ENCODE measurements around the gene TMEM129.

Gene TMEM129

DNA sequence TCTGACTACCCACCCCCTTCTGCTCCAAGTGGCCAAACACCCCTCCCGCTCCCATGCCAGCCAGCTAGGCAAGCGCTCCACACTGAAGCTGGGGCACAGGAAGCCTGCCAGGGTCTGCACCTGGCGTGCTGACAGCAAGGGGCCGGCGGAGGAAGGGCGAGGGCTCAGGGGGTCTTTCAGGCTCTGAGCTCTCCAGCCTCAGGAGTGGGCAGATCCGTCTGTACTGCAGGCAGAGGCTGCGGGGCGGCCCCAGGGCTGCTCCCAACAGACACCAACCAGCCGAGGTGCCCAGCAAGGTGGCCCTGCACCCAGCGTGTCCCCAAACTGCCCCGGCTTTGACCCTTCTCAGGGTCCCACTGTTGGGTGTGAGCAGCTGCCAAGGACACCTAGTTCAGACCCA is 51.9 kb downstream of the TMEM129 start:
- TF ChIP-seq, protein P1, sequence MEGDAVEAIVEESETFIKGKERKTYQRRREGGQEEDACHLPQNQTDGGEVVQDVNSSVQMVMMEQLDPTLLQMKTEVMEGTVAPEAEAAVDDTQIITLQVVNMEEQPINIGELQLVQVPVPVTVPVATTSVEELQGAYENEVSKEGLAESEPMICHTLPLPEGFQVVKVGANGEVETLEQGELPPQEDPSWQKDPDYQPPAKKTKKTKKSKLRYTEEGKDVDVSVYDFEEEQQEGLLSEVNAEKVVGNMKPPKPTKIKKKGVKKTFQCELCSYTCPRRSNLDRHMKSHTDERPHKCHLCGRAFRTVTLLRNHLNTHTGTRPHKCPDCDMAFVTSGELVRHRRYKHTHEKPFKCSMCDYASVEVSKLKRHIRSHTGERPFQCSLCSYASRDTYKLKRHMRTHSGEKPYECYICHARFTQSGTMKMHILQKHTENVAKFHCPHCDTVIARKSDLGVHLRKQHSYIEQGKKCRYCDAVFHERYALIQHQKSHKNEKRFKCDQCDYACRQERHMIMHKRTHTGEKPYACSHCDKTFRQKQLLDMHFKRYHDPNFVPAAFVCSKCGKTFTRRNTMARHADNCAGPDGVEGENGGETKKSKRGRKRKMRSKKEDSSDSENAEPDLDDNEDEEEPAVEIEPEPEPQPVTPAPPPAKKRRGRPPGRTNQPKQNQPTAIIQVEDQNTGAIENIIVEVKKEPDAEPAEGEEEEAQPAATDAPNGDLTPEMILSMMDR (IDR thresholded peaks at IDR 0.05; ENCODE audit: insufficient read depth, low read length, poor library complexity, severe bottlenecking) = no peak
- no peak for DNase-seq (ENCODE audit: extremely low read depth, insufficient read length)
- H3K36me3 ChIP-seq (ENCODE audit: control insufficient read depth, insufficient read depth, low read length) = no peaks in the 10 kb centered on the region
- H3K4me3 ChIP-seq (replicated peaks; ENCODE audit: low read depth, low read length) = no peak overlapping the region
- no peaks in the 10 kb centered on the region for H3K27me3 ChIP-seq (replicated peaks; ENCODE audit: control insufficient read depth, insufficient read depth, low read length)

DNA sequence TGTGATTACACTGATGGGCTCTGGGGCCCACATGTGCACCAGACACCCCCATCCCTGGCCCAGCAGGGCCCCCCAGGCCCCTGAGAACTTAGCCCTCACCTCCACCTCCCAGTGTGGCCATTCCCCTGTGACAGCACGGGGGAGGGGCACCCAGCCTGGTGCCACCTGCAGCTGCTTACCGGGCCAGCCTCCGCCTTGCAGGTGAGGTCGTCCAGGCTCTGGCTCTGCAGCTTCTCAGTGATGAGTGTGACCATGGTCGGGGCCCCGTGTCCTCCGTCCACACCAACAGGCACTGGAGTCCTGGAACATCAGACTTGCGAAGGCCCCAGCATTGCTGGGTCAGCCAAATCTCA is 52.7 kb downstream of the TMEM129 start:
- no peak overlapping the region for H3K4me3 ChIP-seq (replicated peaks; ENCODE audit: low read depth, low read length)

DNA sequence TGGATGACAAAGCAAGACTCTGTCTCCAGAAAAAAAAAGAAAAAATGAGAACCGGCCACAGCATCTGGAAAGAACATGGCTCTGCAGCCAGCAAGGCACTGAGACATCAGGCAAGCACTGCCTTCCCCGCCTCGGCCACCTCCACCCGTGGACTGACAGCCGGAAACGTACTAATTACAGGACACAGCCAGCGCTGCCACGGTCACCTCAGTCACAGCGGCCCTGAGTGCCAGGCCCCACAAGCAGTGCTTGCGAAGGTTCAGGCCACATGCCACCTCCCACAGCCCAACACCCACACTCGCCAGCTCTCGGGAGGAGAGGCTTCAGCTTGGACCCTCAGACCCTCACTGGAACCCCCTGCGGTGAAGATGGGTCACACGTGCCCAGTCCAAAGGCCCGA is 53.9 kb downstream of the TMEM129 start:
- Histone ChIP-seq H3K36me3 (ENCODE audit: control insufficient read depth, insufficient read depth, low read length) (no peaks in the 10 kb centered on the region), H3K4me3 (replicated peaks; ENCODE audit: low read depth, low read length) (no peak overlapping the region), H3K27me3 (replicated peaks; ENCODE audit: control insufficient read depth, insufficient read depth, low read length) (no peaks in the 10 kb centered on the region)
- no peak for DNase-seq (ENCODE audit: extremely low read depth, insufficient read length)
- TF ChIP-seq, protein P1 (IDR thresholded peaks at IDR 0.05; ENCODE audit: insufficient read depth, low read length, poor library complexity, severe bottlenecking) = no peak

More for the DNA sequence above, 52.7 kb downstream of the TMEM129 start:
- DNase-seq (ENCODE audit: extremely low read depth, insufficient read length) = no peak
- no peaks in the 10 kb centered on the region for H3K36me3 ChIP-seq (ENCODE audit: control insufficient read depth, insufficient read depth, low read length)
- no peaks in the 10 kb centered on the region for H3K27me3 ChIP-seq (replicated peaks; ENCODE audit: control insufficient read depth, insufficient read depth, low read length)
- TF ChIP-seq, protein P1 (IDR thresholded peaks at IDR 0.05; ENCODE audit: insufficient read depth, low read length, poor library complexity, severe bottlenecking) = no peak

DNA sequence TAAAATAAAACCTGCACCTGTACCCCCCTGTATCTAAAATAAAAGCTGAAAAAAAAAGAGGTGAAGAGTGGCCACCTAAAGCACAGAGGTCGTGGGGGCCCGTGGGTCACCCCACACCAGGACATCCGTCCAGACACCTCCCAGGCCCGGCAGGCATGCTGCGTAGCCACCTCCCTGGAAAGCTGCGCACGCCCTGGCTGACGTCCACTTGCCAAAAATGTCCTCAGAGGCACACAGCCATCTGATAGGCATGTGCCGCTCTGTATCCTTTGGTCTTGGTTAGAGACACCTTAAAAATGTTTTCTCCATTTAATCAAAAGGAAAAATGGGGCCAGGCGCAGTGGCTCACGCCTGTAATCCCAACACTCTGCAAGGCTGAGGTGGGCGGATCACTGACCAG is 54.7 kb downstream of the TMEM129 start:
- H3K4me3 ChIP-seq (replicated peaks; ENCODE audit: low read depth, low read length) = no peak overlapping the region
- H3K36me3 ChIP-seq (ENCODE audit: control insufficient read depth, insufficient read depth, low read length) = no peaks in the 10 kb centered on the region
- H3K27me3 ChIP-seq (replicated peaks; ENCODE audit: control insufficient read depth, insufficient read depth, low read length) = no peaks in the 10 kb centered on the region
- TF ChIP-seq, protein P1 (IDR thresholded peaks at IDR 0.05; ENCODE audit: insufficient read depth, low read length, poor library complexity, severe bottlenecking) = no peak
- DNase-seq (ENCODE audit: extremely low read depth, insufficient read length) = no peak

Data from GM06990 (cell line).